AG10803 (cell line): ENCODE results near the gene MRPS16.
A peak's percentile ranks its signal among the peaks of the same experiment; 100 is the strongest.

Experiments used
- DNase-seq: peaks from one replicate; pipeline ENCODE4 v3.0.0; 2010; ENCODE audit warnings: low read depth
- H3K4me3 ChIP-seq: 2 replicates; pipeline ENCODE4 v1.5.1; 2011; ENCODE audit warnings: mild to moderate bottlenecking, low read length, control low read depth
- TF ChIP-seq, protein P1 (sequence below): conservative IDR thresholded peaks from 2 replicates; pipeline ENCODE4 v1.5.1; 2011; ENCODE audit warnings: mild to moderate bottlenecking, low read length, control low read depth, inconsistent platforms

MRPS16 gene

GRCh38 chr10:73225518-73225917, 26.9 kb downstream of the MRPS16 start:
- no peak overlapping the region for H3K4me3 ChIP-seq
- no peak for DNase-seq
- TF ChIP-seq, protein P1, sequence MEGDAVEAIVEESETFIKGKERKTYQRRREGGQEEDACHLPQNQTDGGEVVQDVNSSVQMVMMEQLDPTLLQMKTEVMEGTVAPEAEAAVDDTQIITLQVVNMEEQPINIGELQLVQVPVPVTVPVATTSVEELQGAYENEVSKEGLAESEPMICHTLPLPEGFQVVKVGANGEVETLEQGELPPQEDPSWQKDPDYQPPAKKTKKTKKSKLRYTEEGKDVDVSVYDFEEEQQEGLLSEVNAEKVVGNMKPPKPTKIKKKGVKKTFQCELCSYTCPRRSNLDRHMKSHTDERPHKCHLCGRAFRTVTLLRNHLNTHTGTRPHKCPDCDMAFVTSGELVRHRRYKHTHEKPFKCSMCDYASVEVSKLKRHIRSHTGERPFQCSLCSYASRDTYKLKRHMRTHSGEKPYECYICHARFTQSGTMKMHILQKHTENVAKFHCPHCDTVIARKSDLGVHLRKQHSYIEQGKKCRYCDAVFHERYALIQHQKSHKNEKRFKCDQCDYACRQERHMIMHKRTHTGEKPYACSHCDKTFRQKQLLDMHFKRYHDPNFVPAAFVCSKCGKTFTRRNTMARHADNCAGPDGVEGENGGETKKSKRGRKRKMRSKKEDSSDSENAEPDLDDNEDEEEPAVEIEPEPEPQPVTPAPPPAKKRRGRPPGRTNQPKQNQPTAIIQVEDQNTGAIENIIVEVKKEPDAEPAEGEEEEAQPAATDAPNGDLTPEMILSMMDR, result no peak

- DNase-seq, result no peak
- TF ChIP-seq, protein P1, result no peak
- H3K4me3 ChIP-seq, result no peak overlapping the region
Measured at GRCh38 chr10:73220989-73221388, 31.5 kb downstream of the MRPS16 start.

DNA sequence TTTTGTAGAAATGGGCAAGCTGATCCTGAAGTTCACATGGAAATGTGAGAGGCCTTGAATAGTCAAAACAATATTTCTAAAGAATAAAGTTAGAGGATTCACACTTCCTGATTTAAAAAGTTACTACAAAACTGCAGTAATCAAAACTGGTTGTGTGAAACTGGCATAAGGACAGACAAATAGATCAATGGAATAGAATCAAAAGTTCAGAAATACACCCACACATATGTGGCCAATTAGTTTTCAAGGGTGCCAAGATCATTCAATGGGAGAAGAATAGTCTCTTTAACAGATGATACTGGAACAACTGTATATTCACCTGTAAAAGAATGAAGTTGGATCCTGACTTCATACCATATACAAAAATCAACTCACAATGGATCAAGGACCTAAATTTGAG, 33.1 kb downstream of the MRPS16 start:
- DNase-seq, result no peak
- TF ChIP-seq, protein P1, result no peak
- no peak overlapping the region for H3K4me3 ChIP-seq

DNA sequence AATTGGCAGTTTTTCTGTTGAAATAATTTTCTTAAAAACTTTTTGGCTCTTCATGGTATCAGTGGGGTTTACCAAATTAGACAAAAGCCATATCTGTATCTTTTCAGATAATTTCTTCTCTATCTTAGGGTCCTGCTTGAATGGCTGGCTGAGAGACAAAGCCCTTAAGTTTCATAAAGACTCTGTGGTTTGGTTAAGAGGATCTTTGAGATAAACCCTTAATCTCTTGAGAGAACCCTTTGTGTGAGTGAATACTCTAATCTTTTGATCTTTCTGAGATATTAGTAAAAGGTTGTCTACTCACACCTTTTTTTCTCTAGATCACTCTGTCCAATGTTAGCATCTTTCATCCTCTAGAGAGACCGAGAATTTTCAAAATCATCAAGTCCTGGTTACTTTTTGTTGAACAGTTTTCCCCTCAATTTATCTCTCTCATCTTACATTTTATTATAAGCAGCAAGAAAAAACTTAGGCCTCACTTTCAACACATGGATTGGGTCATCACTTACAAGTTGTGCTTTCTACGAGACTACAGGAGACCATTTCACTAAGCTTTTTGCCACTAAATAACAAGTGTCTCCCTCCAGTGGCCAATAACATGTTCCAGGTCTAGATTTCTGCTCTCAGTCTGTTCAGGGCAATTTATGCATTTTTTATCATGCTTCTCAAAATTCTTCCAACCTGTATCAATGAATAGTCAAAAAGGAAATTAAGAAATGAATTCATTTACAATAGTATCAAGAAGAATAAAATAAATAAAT, 33.8 kb downstream of the MRPS16 start:
- peak; percentile 13 for DNase-seq
- H3K4me3 ChIP-seq, result no peak overlapping the region
- TF ChIP-seq, protein P1, result peak; percentile 44

DNA sequence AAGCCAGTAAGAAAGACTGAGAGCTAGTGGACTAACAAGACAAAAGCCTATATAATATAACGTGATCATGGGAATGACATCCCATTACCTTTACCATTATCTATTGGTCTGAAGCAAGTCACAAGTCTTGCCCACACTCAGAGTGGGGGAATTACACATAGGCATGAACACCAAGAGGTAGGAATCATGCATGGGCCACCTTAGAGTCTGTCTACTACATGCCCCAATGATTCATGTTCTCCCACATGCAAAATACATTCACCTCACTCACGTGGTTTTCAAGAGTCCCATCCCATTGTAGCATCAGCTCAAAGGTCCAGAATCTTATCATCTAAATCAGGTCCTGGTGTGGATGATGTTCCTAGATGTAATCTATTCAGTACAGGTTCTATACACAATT, 34.8 kb downstream of the MRPS16 start:
- TF ChIP-seq, protein P1, result no peak
- H3K4me3 ChIP-seq, result no peak overlapping the region
- DNase-seq, result no peak

DNA sequence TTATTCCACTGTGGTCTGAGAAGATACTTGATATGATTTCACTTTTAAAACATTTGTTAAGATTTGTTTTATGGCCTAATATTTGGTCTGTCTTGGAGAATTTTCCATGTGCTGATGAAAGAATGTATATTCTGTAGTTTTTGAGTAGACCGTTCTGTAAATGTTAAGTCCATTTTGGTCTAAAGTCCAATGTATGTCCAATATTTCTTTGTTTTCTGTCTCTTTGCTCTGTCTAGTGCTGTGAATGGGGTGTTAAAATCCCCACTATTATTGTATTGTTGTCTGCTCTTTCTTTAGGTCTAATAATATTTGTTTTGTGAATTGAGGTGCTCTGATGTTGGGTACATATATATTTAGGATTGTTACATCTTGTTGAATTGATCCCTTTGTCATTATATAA, 36.7 kb downstream of the MRPS16 start:
- H3K4me3 ChIP-seq, result no peak overlapping the region
- DNase-seq, result no peak
- TF ChIP-seq, protein P1, result no peak

- no peak overlapping the region for H3K4me3 ChIP-seq
- DNase-seq, result no peak
- TF ChIP-seq, protein P1, result no peak
Measured at GRCh38 chr10:73211106-73211811, 41.2 kb downstream of the MRPS16 start.
